Cardiac muscle cell (in vitro differentiated cells and primary cell): ENCODE measurements around the gene KCNIP3. TPM values are rescaled to one million over a fixed set of nuclear protein-coding genes. Genes with fewer than 3 reads are reported as not detected.
"Not testable (repeated sequence)": the region's sequence is repeated elsewhere in the genome, so short reads cannot be mapped to it uniquely, and the experiment has no call there.

Experiments
- DNase-seq, 2 donors: peaks; one replicate each; pipeline versions ENCODE4 v3.0.0 to v3.0.0-alpha.2; 2010 to 2017; ENCODE audit warnings: low read depth in 1 of 2, low spot score in 1 of 2
- H3K27ac ChIP-seq: fragments of 200-600 bp; sonication (generic); 2 replicates; pipeline ENCODE4 v1.5.1; 2016
- H3K27me3 ChIP-seq: fragments of 200-600 bp; sonication (generic); 2 replicates; pipeline ENCODE4 v1.6.0; 2016; ENCODE audit warnings: control low read depth
- H3K36me3 ChIP-seq: fragments of 200-600 bp; sonication (generic); 2 replicates; pipeline ENCODE4 v1.5.1; 2016; ENCODE audit warnings: control low read depth
- H3K4me1 ChIP-seq: fragments of 200-600 bp; sonication (generic); 2 replicates; pipeline ENCODE4 v1.8.1; 2017; ENCODE audit warnings: low read depth, mild to moderate bottlenecking, mixed run types
- H3K4me3 ChIP-seq: fragments of 200-600 bp; sonication (generic); 2 replicates; pipeline ENCODE4 v1.5.1; 2016; ENCODE audit warnings: mild to moderate bottlenecking
- H3K9me3 ChIP-seq: fragments of 200-600 bp; sonication (generic); 2 replicates; pipeline ENCODE4 v1.5.1; 2017; ENCODE audit warnings: low read depth, mild to moderate bottlenecking, control low read depth
- polyA plus RNA-seq: library from polyadenylated mRNA; unstranded; fragments of >200 nt; fragmentation: Nextera tagmentation; extraction: Ambion mirVana; gene quantifications from 2 replicates; pipeline ENCODE4 v1.2.1, GENCODE V29; 2016
- total RNA-seq: library from RNA; depleted of rRNA; stranded (reverse); fragments of >200 nt; gene quantifications from 2 replicates; pipeline ENCODE4 v1.2.3, GENCODE V29; 2016
- TF ChIP-seq, protein P1 (sequence below): IDR thresholded peaks from 2 replicates; pipeline ENCODE4 v1.5.1; 2012; ENCODE audit warnings: low read depth, mild to moderate bottlenecking, low read length

KCNIP3 gene
- total and polyA plus RNA-seq, 2 experiments from 2014 or later, result 1.2 to 5.2 TPM

GRCh38 chr2:95353055-95353575 is 56.0 kb downstream of the KCNIP3 start:
- DNase-seq, result no peak
- H3K27me3 ChIP-seq, result peaks cover 19% of the 10 kb centered on the region
- H3K36me3 ChIP-seq, result no peaks in the 10 kb centered on the region
- no peaks in the 10 kb centered on the region for H3K9me3 ChIP-seq
- no peaks in the 10 kb centered on the region for H3K4me1 ChIP-seq
- no peak overlapping the region for H3K27ac ChIP-seq
- TF ChIP-seq, protein P1, sequence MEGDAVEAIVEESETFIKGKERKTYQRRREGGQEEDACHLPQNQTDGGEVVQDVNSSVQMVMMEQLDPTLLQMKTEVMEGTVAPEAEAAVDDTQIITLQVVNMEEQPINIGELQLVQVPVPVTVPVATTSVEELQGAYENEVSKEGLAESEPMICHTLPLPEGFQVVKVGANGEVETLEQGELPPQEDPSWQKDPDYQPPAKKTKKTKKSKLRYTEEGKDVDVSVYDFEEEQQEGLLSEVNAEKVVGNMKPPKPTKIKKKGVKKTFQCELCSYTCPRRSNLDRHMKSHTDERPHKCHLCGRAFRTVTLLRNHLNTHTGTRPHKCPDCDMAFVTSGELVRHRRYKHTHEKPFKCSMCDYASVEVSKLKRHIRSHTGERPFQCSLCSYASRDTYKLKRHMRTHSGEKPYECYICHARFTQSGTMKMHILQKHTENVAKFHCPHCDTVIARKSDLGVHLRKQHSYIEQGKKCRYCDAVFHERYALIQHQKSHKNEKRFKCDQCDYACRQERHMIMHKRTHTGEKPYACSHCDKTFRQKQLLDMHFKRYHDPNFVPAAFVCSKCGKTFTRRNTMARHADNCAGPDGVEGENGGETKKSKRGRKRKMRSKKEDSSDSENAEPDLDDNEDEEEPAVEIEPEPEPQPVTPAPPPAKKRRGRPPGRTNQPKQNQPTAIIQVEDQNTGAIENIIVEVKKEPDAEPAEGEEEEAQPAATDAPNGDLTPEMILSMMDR, result no peak
- H3K4me3 ChIP-seq, result no peak overlapping the region

DNA sequence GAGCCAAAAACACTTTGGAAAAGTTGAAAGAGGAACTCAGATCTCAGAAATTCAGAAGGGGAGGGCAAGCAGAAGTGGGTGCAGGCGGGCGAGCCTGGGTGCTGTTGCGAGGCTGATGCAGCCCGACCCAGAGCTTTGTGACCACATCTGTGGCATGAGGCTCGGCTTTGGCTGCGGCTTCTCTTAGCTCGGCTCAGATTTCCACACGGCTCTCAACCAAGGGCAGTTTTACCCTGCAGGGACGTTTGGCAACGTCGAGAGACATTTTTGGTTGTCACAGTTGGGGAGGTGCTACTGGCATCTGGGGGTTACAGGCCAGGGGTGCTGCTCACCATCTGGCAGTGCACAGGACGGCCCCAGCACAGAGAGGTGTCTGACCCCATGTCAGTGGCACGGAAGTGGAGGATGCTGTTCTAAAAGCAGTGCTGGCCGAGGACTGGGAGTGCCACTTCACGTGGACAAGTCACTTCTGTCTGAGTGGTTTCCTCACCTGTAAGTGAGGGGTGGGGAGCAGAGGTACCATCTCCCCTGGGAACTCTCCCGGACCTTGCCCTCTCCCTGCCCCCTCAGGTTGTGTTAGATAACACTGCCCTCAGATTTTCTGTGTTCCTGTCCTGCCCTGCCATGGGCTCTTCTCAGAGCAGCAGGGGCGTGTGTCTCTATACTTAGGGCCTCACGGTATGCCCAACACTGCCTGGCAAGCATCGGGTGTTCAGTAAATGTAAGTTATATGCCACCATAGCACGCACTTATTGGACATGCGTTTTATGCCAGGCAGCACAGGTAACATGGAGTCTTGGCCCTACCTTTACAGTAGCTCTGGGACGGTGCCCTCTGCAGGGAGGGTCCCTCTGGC is 56.7 kb downstream of the KCNIP3 start:
- H3K27ac ChIP-seq, result no peak overlapping the region
- H3K4me3 ChIP-seq, result no peak overlapping the region
- no peaks in the 10 kb centered on the region for H3K36me3 ChIP-seq
- no peaks in the 10 kb centered on the region for H3K4me1 ChIP-seq
- no peaks in the 10 kb centered on the region for H3K9me3 ChIP-seq
- no peak for DNase-seq
- TF ChIP-seq, protein P1, result no peak
- peaks cover 12% of the 10 kb centered on the region for H3K27me3 ChIP-seq

DNA sequence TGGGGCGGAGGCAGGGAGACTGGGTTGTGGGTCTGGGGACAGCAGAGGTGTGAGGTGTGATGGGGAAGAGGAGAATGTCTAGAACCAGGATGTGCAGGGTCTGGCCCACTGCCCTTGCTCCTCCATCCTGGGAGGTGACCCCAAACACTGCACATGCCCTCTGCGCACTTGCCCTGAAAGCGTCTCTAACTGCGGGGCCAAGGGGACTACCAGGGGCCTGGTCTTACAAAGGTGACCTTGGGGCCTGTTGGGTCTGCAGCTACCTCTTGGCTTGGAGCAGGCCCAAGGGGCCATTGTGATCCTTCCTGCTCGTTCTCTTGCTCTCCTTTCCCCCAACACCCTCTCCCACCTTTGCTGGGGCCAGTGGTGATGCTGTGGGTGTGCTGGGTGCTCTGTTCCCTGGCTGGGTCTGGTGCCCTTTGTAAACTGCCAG is 57.3 kb downstream of the KCNIP3 start:
- no peak for DNase-seq
- Histone ChIP-seq H3K27ac (no peak overlapping the region), H3K36me3 (no peaks in the 10 kb centered on the region), H3K27me3 (peaks cover 6% of the 10 kb centered on the region), H3K4me3 (no peak overlapping the region), H3K9me3 (no peaks in the 10 kb centered on the region), H3K4me1 (no peaks in the 10 kb centered on the region)
- TF ChIP-seq, protein P1, result no peak

- TF ChIP-seq, protein P1, result no peak
- Histone ChIP-seq H3K9me3 (no peaks in the 10 kb centered on the region), H3K36me3 (no peaks in the 10 kb centered on the region), H3K4me1 (no peaks in the 10 kb centered on the region), H3K27me3 (peaks cover 1% of the 10 kb centered on the region), H3K27ac (no peak overlapping the region), H3K4me3 (no peak overlapping the region)
- DNase-seq, result no peak
Observed at GRCh38 chr2:95354925-95355324, 57.8 kb downstream of the KCNIP3 start.

- DNase-seq, H3K27ac ChIP-seq, H3K4me3 ChIP-seq, H3K27me3 ChIP-seq, H3K4me1 ChIP-seq, H3K36me3 ChIP-seq, H3K9me3 ChIP-seq: not testable (repeated sequence)
Observed at GRCh38 chr2:95355486-95355885, 58.3 kb downstream of the KCNIP3 start.
